Upper lobe of left lung (tissue), 6 donors: ENCODE data around the gene CARS2. TPM values are rescaled to one million over a fixed set of nuclear protein-coding genes. Genes with fewer than 3 reads are reported as not detected.

ENCODE experiments used
- ATAC-seq, 2 donors: fragments of 200-7000 bp; cut with Tn5 transposase; one replicate each; pipeline ENCODE4 v1.9.1; 2022; ENCODE audit warnings: mild to moderate bottlenecking in 2 of 2, moderate library complexity in 2 of 2; ENCODE audit not compliant: low FRiP score in 2 of 2
- DNase-seq, 2 donors: peaks; one replicate each; pipeline ENCODE4 v3.0.0-alpha.2; 2019 to 2020
- H3K27ac ChIP-seq, 4 donors: fragments of 200-600 bp; sonication (generic); one replicate each; pipeline ENCODE4 v1.5.1; 2016 to 2019
- H3K27me3 ChIP-seq, 4 donors: fragments of 200-600 bp; sonication (generic); one replicate each; pipeline ENCODE4 v1.5.1; 2017 to 2019
- H3K36me3 ChIP-seq, 4 donors: fragments of 200-600 bp; sonication (generic); one replicate each; pipeline ENCODE4 v1.5.1; 2016 to 2019
- H3K4me1 ChIP-seq, 4 donors: fragments of 200-600 bp; sonication (generic); one replicate each; pipeline ENCODE4 v1.5.1; 2018 to 2019
- H3K4me3 ChIP-seq, 4 donors: fragments of 200-600 bp; sonication (generic); one replicate each; pipeline ENCODE4 v1.5.1; 2017 to 2019; ENCODE audit warnings: mild to moderate bottlenecking in 2 of 4, moderate library complexity in 1 of 4
- H3K9me3 ChIP-seq, 4 donors: fragments of 200-600 bp; sonication (generic); one replicate each; pipeline ENCODE4 v1.5.1; 2018 to 2019
- EP300 ChIP-seq, 4 donors: sonication (generic); formaldehyde crosslinking; IDR thresholded peaks; one replicate each; pipeline ENCODE4 v1.5.1; 2017; ENCODE audit warnings: antibody characterized with exemption in 4 of 4, control low read depth in 2 of 4
- POLR2A ChIP-seq, 4 donors: fragments of 450-650 bp; IDR thresholded peaks; one replicate each; pipeline ENCODE4 v1.5.1; 2016 to 2017; ENCODE audit warnings: antibody characterized with exemption in 4 of 4, mild to moderate bottlenecking in 2 of 4
- POLR2AphosphoS5 ChIP-seq, 2 donors: sonication (generic); formaldehyde crosslinking; IDR thresholded peaks; one replicate each; pipeline ENCODE4 v1.5.1; 2017; ENCODE audit warnings: antibody characterized with exemption in 2 of 2
- WGBS, 2 donors: methylation state at CpG; one replicate each; pipeline ENCODE4 v1.1.5; 2017 to 2018; 5-methylcytosine and 5-hydroxymethylcytosine counted together
- total RNA-seq, 6 donors: library from RNA; depleted of rRNA in 4 of 6; stranded (reverse); fragments of >200 nt in 4 of 6; gene quantifications; one replicate each; pipeline versions ENCODE4 v1.1.0 to v1.2.1, GENCODE V29; 2016 to 2021
- TF ChIP-seq, protein P1 (sequence below), 6 experiments: fragments of 450-650 bp in 4 of 6; fragments of 200-600 bp in 2 of 6; sonication (generic) in 2 of 6; IDR thresholded peaks; one replicate each; pipeline ENCODE4 v1.5.1; 2016 to 2019; ENCODE audit warnings: antibody characterized with exemption in 6 of 6
- donor health status: DM: no; HTN: no; CAD: no; lungs with moderate emphysema.
- donor health status: DM: no; HTN: yes; CAD: no; lungs with severe emphysema.

CARS2 gene, protein sequence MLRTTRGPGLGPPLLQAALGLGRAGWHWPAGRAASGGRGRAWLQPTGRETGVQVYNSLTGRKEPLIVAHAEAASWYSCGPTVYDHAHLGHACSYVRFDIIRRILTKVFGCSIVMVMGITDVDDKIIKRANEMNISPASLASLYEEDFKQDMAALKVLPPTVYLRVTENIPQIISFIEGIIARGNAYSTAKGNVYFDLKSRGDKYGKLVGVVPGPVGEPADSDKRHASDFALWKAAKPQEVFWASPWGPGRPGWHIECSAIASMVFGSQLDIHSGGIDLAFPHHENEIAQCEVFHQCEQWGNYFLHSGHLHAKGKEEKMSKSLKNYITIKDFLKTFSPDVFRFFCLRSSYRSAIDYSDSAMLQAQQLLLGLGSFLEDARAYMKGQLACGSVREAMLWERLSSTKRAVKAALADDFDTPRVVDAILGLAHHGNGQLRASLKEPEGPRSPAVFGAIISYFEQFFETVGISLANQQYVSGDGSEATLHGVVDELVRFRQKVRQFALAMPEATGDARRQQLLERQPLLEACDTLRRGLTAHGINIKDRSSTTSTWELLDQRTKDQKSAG
- 100 to 1,000 TPM in 1 of 6 donors, 10 to 100 TPM in 5; 53.2 to 107 (median 63.0) TPM for total RNA-seq

DNA sequence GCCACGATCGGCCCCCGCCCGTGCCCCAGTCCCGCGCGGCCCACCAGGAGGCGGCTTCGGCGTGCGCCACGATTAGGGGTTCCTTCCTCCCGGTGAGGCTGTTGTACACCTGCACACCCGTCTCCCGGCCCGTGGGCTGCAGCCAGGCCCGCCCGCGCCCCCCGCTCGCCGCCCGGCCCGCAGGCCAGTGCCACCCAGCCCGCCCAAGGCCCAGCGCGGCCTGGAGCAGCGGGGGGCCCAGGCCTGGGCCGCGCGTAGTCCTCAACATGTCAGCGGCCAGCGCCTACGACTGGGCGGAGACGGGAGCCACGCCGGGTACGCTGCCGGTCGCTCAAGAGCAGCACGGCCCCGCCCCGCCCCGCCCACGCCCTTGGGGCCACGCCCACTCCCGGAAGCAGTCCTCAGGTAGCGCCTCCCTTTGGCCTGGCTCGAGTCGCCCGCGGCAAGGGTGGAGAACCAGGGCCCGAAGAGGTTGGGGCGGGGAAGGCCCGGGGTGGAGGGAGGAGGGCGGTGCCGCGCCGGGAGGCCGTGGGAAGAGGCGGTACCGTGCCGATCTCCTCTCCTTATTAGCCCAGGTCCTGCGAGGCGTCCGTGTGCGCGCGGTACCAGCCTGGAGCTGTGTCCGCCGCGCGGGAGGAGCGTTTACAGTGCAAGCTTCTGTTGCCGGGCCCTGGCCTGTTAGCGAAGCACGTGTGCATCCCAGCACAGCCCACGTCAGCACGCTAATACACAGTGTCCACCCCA lies at the start of gene CARS2:
CARS2 (minus strand) TSS at position 291 of the 744 bp plus-strand sequence; CDS start at position 268, 23 bp downstream.
- 0% methylated on average over 5 to 39 of the region's 80 CpGs for WGBS, 2 donors
- Histone ChIP-seq H3K27ac (peak within 1 kb of the TSS; percentile 82 to 92 (median 84)), H3K4me1 (peaks cover 19 to 40% (median 29%) of the 10 kb centered on the region in 4 donors), H3K27me3 (no peaks in the 10 kb centered on the region), H3K9me3 (no peaks in the 10 kb centered on the region), H3K36me3 (peaks cover 0 to 10% (median 1%) of the 10 kb centered on the region in 4 donors), H3K4me3 (peak within 1 kb of the TSS; percentile 56 to 83 (median 80))
- ATAC-seq = peak; percentile 99
- DNase-seq = peak; percentile 98
- TF ChIP-seq EP300 (IDR thresholded peaks at IDR 0.05) (peak in 1 of 4 donors; percentile 26), POLR2A (IDR thresholded peaks at IDR 0.05) (peak in 3 of 4 donors; percentile 45 to 86 (median 72)), POLR2AphosphoS5 (IDR thresholded peaks at IDR 0.05) (peak; percentile 86)
- TF ChIP-seq, protein P1, sequence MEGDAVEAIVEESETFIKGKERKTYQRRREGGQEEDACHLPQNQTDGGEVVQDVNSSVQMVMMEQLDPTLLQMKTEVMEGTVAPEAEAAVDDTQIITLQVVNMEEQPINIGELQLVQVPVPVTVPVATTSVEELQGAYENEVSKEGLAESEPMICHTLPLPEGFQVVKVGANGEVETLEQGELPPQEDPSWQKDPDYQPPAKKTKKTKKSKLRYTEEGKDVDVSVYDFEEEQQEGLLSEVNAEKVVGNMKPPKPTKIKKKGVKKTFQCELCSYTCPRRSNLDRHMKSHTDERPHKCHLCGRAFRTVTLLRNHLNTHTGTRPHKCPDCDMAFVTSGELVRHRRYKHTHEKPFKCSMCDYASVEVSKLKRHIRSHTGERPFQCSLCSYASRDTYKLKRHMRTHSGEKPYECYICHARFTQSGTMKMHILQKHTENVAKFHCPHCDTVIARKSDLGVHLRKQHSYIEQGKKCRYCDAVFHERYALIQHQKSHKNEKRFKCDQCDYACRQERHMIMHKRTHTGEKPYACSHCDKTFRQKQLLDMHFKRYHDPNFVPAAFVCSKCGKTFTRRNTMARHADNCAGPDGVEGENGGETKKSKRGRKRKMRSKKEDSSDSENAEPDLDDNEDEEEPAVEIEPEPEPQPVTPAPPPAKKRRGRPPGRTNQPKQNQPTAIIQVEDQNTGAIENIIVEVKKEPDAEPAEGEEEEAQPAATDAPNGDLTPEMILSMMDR (IDR thresholded peaks at IDR 0.05) = peak in 4 of 6 experiments; percentile 11 to 55 (median 44)

DNA sequence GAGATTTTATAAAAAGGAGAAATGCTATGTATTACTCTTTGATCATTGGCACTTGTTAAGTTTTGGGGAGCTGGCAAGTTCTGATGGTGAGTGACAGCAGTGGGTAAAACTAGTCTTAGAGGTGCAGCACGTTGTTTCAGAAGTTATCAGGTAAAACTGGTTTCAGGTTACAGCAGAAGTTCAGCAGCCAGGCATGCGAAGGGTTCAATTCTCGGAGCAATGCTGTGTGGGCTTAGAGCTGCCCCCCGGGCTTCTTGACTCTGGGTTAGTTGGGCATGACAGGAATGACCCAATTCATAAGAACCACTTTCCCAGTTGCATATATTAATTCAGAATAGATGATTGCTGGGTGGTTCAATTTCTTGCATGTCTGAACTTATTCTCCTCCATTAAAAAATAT lies 42.4 kb upstream of the CARS2 start:
- H3K4me3 ChIP-seq = no peak overlapping the region
- no peaks in the 10 kb centered on the region for H3K4me1 ChIP-seq
- TF ChIP-seq EP300 (IDR thresholded peaks at IDR 0.05) (no peak), POLR2AphosphoS5 (IDR thresholded peaks at IDR 0.05) (no peak), POLR2A (IDR thresholded peaks at IDR 0.05) (no peak)
- TF ChIP-seq, protein P1 (IDR thresholded peaks at IDR 0.05) = no peak
- peaks cover 0 to 7% (median 5%) of the 10 kb centered on the region in 4 donors for H3K9me3 ChIP-seq
- H3K27ac ChIP-seq = no peak overlapping the region
- whole genome bisulfite sequencing, 2 donors = 76% methylated on average over 4 of the region's 4 CpGs
- H3K36me3 ChIP-seq = no peaks in the 10 kb centered on the region
- H3K27me3 ChIP-seq = no peaks in the 10 kb centered on the region
- no peak for ATAC-seq
- DNase-seq = no peak

DNA sequence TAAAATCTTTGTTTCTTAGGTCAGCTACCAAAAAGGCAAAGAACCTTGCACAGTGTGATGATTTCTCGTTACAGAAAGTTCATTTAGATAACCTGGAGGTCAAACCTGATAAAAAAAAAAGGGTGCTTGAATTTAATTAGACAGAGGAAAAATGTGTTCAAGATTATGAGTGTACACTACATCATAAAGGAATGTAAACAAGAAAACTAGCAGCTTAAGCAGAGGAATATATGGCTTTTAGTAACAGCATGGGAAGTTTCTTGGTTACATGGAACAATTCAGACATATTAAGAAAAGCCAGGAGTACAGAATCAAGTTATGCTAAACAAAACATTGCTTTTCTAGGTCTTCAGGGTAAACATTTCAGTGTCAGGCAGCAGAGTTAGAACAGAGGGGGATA lies 40.5 kb upstream of the CARS2 start:
- ATAC-seq (no peak), DNase-seq (no peak)
- no peaks in the 10 kb centered on the region for H3K36me3 ChIP-seq
- no peaks in the 10 kb centered on the region for H3K27me3 ChIP-seq
- H3K27ac ChIP-seq = no peak overlapping the region
- 73 to 85% methylated on average over 1 of the region's 1 CpG for WGBS, 2 donors
- TF ChIP-seq POLR2A (IDR thresholded peaks at IDR 0.05) = no peak
- no peak for TF ChIP-seq POLR2AphosphoS5 (IDR thresholded peaks at IDR 0.05)
- TF ChIP-seq EP300 (IDR thresholded peaks at IDR 0.05) = no peak
- TF ChIP-seq, protein P1 (IDR thresholded peaks at IDR 0.05) = no peak
- peaks cover 0 to 8% (median 7%) of the 10 kb centered on the region in 4 donors for H3K9me3 ChIP-seq
- no peak overlapping the region for H3K4me3 ChIP-seq
- no peaks in the 10 kb centered on the region for H3K4me1 ChIP-seq

DNA sequence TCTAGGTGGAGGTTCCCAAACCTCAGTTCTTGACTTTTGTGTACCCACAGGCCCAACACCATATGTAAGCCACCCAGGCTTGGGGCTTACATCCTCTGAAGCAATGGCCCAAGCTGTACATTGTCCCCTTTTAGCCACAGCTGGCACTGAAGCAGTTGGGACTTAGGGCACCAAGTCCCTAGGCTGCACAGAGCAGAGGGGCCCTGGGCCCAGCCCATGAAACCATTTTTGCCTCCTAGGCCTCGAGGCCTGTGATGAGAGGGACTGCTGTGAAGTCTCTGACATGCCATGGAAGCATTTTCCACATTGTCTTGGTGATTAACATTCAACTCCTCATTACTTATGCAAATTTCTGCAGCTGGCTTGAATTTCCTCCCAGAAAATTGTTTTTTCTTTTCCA lies 37.8 kb upstream of the CARS2 start:
- H3K27me3 ChIP-seq = no peaks in the 10 kb centered on the region
- WGBS, 2 donors = 64 to 79% methylated on average over 1 of the region's 1 CpG
- no peak for ATAC-seq
- H3K36me3 ChIP-seq = no peaks in the 10 kb centered on the region
- no peak for DNase-seq
- no peak overlapping the region for H3K4me3 ChIP-seq
- TF ChIP-seq, protein P1 (IDR thresholded peaks at IDR 0.05) = no peak
- TF ChIP-seq EP300 (IDR thresholded peaks at IDR 0.05) (no peak), POLR2A (IDR thresholded peaks at IDR 0.05) (no peak), POLR2AphosphoS5 (IDR thresholded peaks at IDR 0.05) (no peak)
- H3K9me3 ChIP-seq = peaks cover 0 to 8% (median 7%) of the 10 kb centered on the region in 4 donors
- no peaks in the 10 kb centered on the region for H3K4me1 ChIP-seq
- no peak overlapping the region for H3K27ac ChIP-seq
